ENCODE results near the gene PARP12. TPM values are rescaled to one million over a fixed set of nuclear protein-coding genes. Genes with fewer than 3 reads are reported as not detected.

The PARP12 gene
- total and polyA plus RNA-seq, 2 of the 13 experiments (the other 11 are each of a cell fraction or from before 2014, with no cell fraction given), result 15.5 to 35.2 TPM

GRCh38 chr7:140007051-140007690 lies 55.6 kb downstream of the PARP12 start:
- Histone ChIP-seq H3K9me3 (ENCODE audit: low read length) (no peaks in the 10 kb centered on the region), H2AFZ (ENCODE audit: low read length) (no peak overlapping the region), H3K27ac (ENCODE audit: extremely low read length, insufficient read depth, low read length) (no peak overlapping the region), H4K20me1 (ENCODE audit: insufficient read depth, low read length) (no peaks in the 10 kb centered on the region), H3K36me3 (replicated peaks in 1 of 2; ENCODE audit: control insufficient read depth in 1 of 2, insufficient read depth in 2 of 2, low read length in 2 of 2) (no peaks in the 10 kb centered on the region), H3K4me2 (ENCODE audit: low read depth, low read length) (no peak overlapping the region), H3K27me3 (ENCODE audit: control insufficient read depth in 1 of 2, insufficient read depth in 2 of 2, low read length in 2 of 2) (peaks cover 2 to 20% of the 10 kb centered on the region in 2 experiments; a peak in 4 of 5 replicates), H3K9ac (ENCODE audit: insufficient read depth, low read depth, low read length) (no peak overlapping the region), H3K4me1 (ENCODE audit: insufficient read depth, low read length) (peaks cover 17% of the 10 kb centered on the region), H3K4me3 (replicated peaks in 1 of 3; ENCODE audit: insufficient read depth in 1 of 3, low read depth in 2 of 3, low read length in 3 of 3) (no peak overlapping the region), H3K79me2 (ENCODE audit: insufficient read depth, low read length) (no peaks in the 10 kb centered on the region)
- 45% methylated on average over 8 of the region's 11 CpGs for WGBS (ENCODE audit: low lambda C conversion rate)
- FAIRE-seq, result no peak
- ATAC-seq, result no peak
- intact Hi-C loops (cut with micrococcal nuclease; ENCODE audit: unreplicated experiment) (loop anchor here (5.0 kb wide), 2 partner anchors 70 to 320 kb away; no protein-coding TSS in a partner anchor), in situ Hi-C loops (cut with HindIII; ENCODE audit: extremely low pct_ligation_motif_present, low pct_unique_long_range_greater_than_20kb) (loop anchor here (10.0 kb wide), 2 partner anchors 392 to 512 kb away; no protein-coding TSS in a partner anchor)
- POLR2A ChIA-PET, result no interaction called here
- CTCF ChIA-PET (ENCODE audit: low intra/inter-chr PET ratio, low total read pairs), result no interaction called here
- TF ChIP-seq STAG1 (CRISPR knock-in tag; IDR thresholded peaks at IDR 0.05), result no peak
- no peak for TF ChIP-seq SAFB2 (CRISPR knock-in tag; IDR thresholded peaks at IDR 0.05; ENCODE audit: borderline replicate concordance, low read depth)
- TF ChIP-seq ZNF24 (IDR thresholded peaks at IDR 0.05), result peak; percentile 86
- no peak for TF ChIP-seq ZNF44 (CRISPR knock-in tag; IDR thresholded peaks at IDR 0.05)
- no peak for TF ChIP-seq PATZ1 (CRISPR knock-in tag; IDR thresholded peaks at IDR 0.05)
- no TSS peak for BruUV-seq (replicated peaks)
- DNase-seq (ENCODE audit: low spot score), result no peak

- ChIA-PET POLR2A (no interaction called here), CTCF (ENCODE audit: low intra/inter-chr PET ratio, low total read pairs) (no interaction called here)
- H3K4me2 ChIP-seq (ENCODE audit: low read depth, low read length), result no peak overlapping the region
- ATAC-seq, result no peak
- H3K9ac ChIP-seq (ENCODE audit: insufficient read depth, low read depth, low read length), result no peak overlapping the region
- peaks cover 2 to 15% of the 10 kb centered on the region in 2 experiments; a peak in 4 of 5 replicates for H3K27me3 ChIP-seq (ENCODE audit: control insufficient read depth in 1 of 2, insufficient read depth in 2 of 2, low read length in 2 of 2)
- H3K4me1 ChIP-seq (ENCODE audit: insufficient read depth, low read length), result peaks cover 17% of the 10 kb centered on the region
- WGBS (ENCODE audit: low lambda C conversion rate), result 85% methylated on average over 10 of the region's 10 CpGs
- no peaks in the 10 kb centered on the region for H3K36me3 ChIP-seq (replicated peaks in 1 of 2; ENCODE audit: control insufficient read depth in 1 of 2, insufficient read depth in 2 of 2, low read length in 2 of 2)
- intact Hi-C loops (cut with micrococcal nuclease; ENCODE audit: unreplicated experiment) (loop anchor here (5.0 kb wide), 2 partner anchors 71 to 321 kb away; no protein-coding TSS in a partner anchor), in situ Hi-C loops (cut with HindIII; ENCODE audit: extremely low pct_ligation_motif_present, low pct_unique_long_range_greater_than_20kb) (loop anchor here (10.0 kb wide), 2 partner anchors 392 to 512 kb away; no protein-coding TSS in a partner anchor)
- BruUV-seq (replicated peaks), result no TSS peak
- H3K79me2 ChIP-seq (ENCODE audit: insufficient read depth, low read length), result no peaks in the 10 kb centered on the region
- no peaks in the 10 kb centered on the region for H4K20me1 ChIP-seq (ENCODE audit: insufficient read depth, low read length)
- H3K9me3 ChIP-seq (ENCODE audit: low read length), result no peaks in the 10 kb centered on the region
- no peak overlapping the region for H3K27ac ChIP-seq (ENCODE audit: extremely low read length, insufficient read depth, low read length)
- DNase-seq (ENCODE audit: low spot score), result no peak
- H3K4me3 ChIP-seq (replicated peaks in 1 of 3; ENCODE audit: insufficient read depth in 1 of 3, low read depth in 2 of 3, low read length in 3 of 3), result no peak overlapping the region
- no peak for FAIRE-seq
- no peak overlapping the region for H2AFZ ChIP-seq (ENCODE audit: low read length)
- TF ChIP-seq ZNF629 (CRISPR knock-in tag; conservative IDR thresholded peaks at IDR 0.05) (0 out of 2 replicates have a peak, but pooled peaks have one; percentile 16), ZNF20 (CRISPR knock-in tag; IDR thresholded peaks at IDR 0.05) (no peak)
Observed at GRCh38 chr7:140006600-140006999, 56.2 kb downstream of the PARP12 start.
